ENCODE measurements around the gene ARHGAP15. TPM values are rescaled to one million over a fixed set of nuclear protein-coding genes. Genes with fewer than 3 reads are reported as not detected.

Gene ARHGAP15
- total RNA-seq, 3 donors from 2014 or later (not counting 1 experiment from before 2014, with no cell fraction given): 148 to 168 (median 165) TPM

DNA sequence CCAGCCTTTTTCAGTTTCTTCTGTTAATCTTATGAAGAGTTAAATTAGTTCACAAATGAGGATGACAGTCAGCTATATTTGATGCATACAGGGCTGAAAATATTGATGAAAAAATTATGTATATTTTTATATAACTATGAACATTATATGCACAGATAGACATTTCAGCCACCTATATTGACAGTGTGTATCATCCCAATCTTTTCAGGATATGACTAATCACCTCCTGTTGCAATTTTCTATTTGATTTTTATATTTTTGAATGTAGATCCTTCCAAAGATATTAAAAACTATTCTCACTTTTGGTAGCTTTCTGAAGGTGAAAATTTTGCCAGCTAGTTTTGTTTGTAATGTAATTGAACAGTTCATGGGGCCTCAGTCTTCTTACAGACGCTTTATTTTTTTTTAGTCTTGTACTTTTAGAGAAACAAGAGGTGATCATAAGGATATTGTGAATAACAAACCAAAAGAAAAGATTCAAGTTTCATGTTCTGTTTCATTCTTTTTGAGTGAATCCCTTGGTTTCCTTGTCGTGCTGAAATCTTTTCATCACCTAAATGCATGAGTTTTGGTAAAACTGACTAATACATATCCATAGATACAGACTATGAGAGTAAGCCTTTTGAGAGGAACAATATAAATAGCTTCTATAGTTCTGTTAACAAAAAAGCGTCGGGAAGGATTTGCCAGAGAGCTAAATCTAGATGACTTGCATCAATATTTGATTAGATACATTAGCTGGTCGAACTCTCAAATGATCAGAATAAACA is 123.1 kb downstream of the ARHGAP15 start:
- DNase-seq: no peak
- peak overlapping the region; percentile 18 for H3K4me3 Mint-ChIP-seq
- H3K4me1 ChIP-seq (ENCODE audit: control insufficient read depth, insufficient read depth, low read length): peaks cover 4% of the 10 kb centered on the region
- no peak for ATAC-seq
- H3K27me3 Mint-ChIP-seq (ENCODE audit: low read depth in 2 of 2): no peaks in the 10 kb centered on the region
- H3K36me3 ChIP-seq (ENCODE audit: control insufficient read depth, insufficient read depth, low read length): peaks cover 16% of the 10 kb centered on the region
- no peaks in the 10 kb centered on the region for H3K36me3 Mint-ChIP-seq
- 98% methylated on average over 4 of the region's 5 CpGs for WGBS (ENCODE audit: insufficient coverage)
- H3K9me3 Mint-ChIP-seq: no peaks in the 10 kb centered on the region
- H3K27ac Mint-ChIP-seq: peak overlapping the region; percentile 40 to 48
- intact Hi-C loops (cut with micrococcal nuclease): no loop called here
- TF ChIP-seq, protein P1, sequence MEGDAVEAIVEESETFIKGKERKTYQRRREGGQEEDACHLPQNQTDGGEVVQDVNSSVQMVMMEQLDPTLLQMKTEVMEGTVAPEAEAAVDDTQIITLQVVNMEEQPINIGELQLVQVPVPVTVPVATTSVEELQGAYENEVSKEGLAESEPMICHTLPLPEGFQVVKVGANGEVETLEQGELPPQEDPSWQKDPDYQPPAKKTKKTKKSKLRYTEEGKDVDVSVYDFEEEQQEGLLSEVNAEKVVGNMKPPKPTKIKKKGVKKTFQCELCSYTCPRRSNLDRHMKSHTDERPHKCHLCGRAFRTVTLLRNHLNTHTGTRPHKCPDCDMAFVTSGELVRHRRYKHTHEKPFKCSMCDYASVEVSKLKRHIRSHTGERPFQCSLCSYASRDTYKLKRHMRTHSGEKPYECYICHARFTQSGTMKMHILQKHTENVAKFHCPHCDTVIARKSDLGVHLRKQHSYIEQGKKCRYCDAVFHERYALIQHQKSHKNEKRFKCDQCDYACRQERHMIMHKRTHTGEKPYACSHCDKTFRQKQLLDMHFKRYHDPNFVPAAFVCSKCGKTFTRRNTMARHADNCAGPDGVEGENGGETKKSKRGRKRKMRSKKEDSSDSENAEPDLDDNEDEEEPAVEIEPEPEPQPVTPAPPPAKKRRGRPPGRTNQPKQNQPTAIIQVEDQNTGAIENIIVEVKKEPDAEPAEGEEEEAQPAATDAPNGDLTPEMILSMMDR (IDR thresholded peaks at IDR 0.05): no peak
- H3K4me3 ChIP-seq (ENCODE audit: low read length): no peak overlapping the region
- H3K9me3 ChIP-seq (ENCODE audit: control insufficient read depth, insufficient read depth, low read length): no peaks in the 10 kb centered on the region
- no peak overlapping the region for H3K27ac ChIP-seq (ENCODE audit: low read length)
- H3K4me1 Mint-ChIP-seq: peaks cover 29% of the 10 kb centered on the region in 2 donors
- no peaks in the 10 kb centered on the region for H3K27me3 ChIP-seq (ENCODE audit: control insufficient read depth, insufficient read depth, low read length)

DNA sequence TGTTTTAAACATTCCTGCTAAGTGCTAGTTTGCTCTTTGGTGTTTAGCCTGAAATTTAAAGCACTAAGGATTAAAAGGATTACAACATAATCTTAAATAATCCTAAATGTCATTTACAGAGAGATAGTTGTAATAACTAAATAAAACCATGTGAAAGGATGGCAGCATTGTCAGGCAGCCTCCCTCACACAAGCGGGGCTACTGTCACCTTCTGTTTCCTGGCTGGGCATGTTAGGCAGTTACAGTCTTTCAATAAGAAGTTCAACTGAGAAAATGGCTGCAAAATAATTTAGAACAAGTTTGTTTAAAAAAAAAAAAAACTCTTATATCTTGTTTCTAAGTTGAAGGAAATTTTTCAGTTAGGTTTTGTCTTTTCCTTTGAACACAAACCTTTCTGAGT is 124.9 kb downstream of the ARHGAP15 start:
- H3K27me3 Mint-ChIP-seq (ENCODE audit: low read depth in 2 of 2): no peaks in the 10 kb centered on the region
- no peaks in the 10 kb centered on the region for H3K9me3 Mint-ChIP-seq
- Histone ChIP-seq H3K27me3 (ENCODE audit: control insufficient read depth, insufficient read depth, low read length) (no peaks in the 10 kb centered on the region), H3K27ac (ENCODE audit: low read length) (peak overlapping the region; percentile 48), H3K4me3 (ENCODE audit: low read length) (no peak overlapping the region), H3K36me3 (ENCODE audit: control insufficient read depth, insufficient read depth, low read length) (peaks cover 16% of the 10 kb centered on the region), H3K9me3 (ENCODE audit: control insufficient read depth, insufficient read depth, low read length) (no peaks in the 10 kb centered on the region), H3K4me1 (ENCODE audit: control insufficient read depth, insufficient read depth, low read length) (peaks cover 10% of the 10 kb centered on the region)
- H3K36me3 Mint-ChIP-seq: no peaks in the 10 kb centered on the region
- no CpG with 5 or more reads among the region's 1 CpG for WGBS (ENCODE audit: insufficient coverage)
- peaks cover 44 to 46% of the 10 kb centered on the region in 2 donors for H3K4me1 Mint-ChIP-seq
- peak overlapping the region; percentile 13 for H3K4me3 Mint-ChIP-seq
- TF ChIP-seq, protein P1 (IDR thresholded peaks at IDR 0.05): no peak
- ATAC-seq: peak; percentile 43 to 56 (median 55)
- peak in 1 of 2 donors; percentile 71 for DNase-seq
- intact Hi-C loops (cut with micrococcal nuclease): no loop called here
- peak overlapping the region; percentile 83 to 90 for H3K27ac Mint-ChIP-seq

DNA sequence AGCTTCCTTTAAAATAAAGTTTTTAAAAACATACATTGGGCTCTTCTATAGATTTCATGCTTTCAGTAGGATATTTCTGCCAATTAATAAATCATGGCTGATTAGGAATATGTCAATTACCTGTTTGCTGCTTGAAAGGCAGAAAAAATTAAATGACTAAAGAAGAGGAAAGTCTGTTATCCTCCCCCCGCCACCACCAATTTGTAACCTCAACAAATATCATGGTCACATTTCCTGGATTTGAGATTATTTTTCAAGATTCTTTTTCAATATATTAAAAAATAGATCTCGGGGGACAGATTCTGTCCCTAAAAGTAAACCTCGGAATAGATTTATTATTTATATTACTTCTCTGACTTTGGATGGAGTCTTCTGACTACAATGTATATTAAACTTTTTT is 125.9 kb downstream of the ARHGAP15 start:
- no CpG with 5 or more reads among the region's 3 CpGs for WGBS (ENCODE audit: insufficient coverage)
- intact Hi-C loops (cut with micrococcal nuclease): loop anchor here (5.0 kb wide), 2 partner anchors 33 to 128 kb away; partner anchors contain the start of gene ARHGAP15
- H3K4me1 ChIP-seq (ENCODE audit: control insufficient read depth, insufficient read depth, low read length): peaks cover 13% of the 10 kb centered on the region
- DNase-seq (peak in 1 of 2 donors; percentile 43), ATAC-seq (no peak)
- H3K27me3 ChIP-seq (ENCODE audit: control insufficient read depth, insufficient read depth, low read length): no peaks in the 10 kb centered on the region
- Mint-ChIP-seq H3K4me1 (peaks cover 51 to 52% of the 10 kb centered on the region in 2 donors), H3K9me3 (no peaks in the 10 kb centered on the region), H3K27me3 (ENCODE audit: low read depth in 2 of 2) (no peaks in the 10 kb centered on the region), H3K36me3 (no peaks in the 10 kb centered on the region), H3K27ac (peak overlapping the region; percentile 86 to 90), H3K4me3 (no peak overlapping the region)
- H3K4me3 ChIP-seq (ENCODE audit: low read length): no peak overlapping the region
- TF ChIP-seq, protein P1 (IDR thresholded peaks at IDR 0.05): no peak
- peak overlapping the region; percentile 35 for H3K27ac ChIP-seq (ENCODE audit: low read length)
- H3K36me3 ChIP-seq (ENCODE audit: control insufficient read depth, insufficient read depth, low read length): peaks cover 16% of the 10 kb centered on the region
- H3K9me3 ChIP-seq (ENCODE audit: control insufficient read depth, insufficient read depth, low read length): no peaks in the 10 kb centered on the region

All from natural killer cell (primary cell).